GM18909 (cell line): ENCODE data around the gene EML6.

ENCODE experiments used
- ATAC-seq: cut with Tn5 transposase; IDR thresholded peaks from one replicate; pipeline ENCODE4 v1.9.1; 2021; ENCODE audit warnings: mild to moderate bottlenecking; ENCODE audit not compliant: unreplicated experiment, poor library complexity

EML6 gene

DNA sequence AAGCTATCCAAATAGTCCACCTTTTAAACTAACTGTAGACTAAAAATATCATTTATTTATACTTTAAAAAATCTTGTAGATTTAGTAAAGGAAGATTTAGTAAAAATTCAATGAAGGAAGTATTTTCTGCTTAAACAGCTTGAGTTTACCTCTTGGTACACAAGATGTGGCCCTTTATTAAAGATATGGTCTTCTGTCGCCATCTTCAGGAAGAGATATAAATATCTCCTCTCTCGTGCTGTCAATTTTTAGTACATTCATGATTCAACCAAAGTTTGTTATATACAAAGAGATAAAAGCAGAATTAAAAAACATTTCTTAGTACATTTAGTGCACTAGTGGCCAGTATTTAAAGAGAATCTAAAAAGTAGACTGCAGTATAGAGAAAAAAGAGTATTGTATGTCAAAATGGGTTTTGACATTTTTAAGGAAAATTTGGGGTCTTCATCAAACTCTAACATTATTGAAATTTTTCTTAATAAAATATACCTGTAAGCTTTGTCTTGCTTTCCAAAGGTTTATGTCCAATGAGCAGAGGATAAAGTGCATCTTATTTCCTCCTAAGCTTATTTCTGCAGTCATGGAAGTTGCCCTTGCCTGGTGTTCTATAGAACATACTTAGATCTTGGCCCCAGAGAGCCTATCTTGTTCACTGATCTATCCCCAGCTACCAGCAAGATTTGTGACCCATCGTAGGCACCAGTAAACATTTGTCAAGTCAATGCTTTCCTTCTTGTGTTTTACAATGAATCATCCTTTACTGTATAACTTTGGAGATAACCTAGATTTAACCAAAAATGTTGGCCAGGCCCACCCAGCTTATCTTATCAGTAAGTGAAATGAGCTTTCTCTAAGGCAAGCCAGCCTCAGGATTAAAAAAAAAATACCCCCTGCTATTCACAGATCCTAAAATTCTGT is 18.5 kb upstream of the EML6 start:
- ATAC-seq: peak; percentile 77

DNA sequence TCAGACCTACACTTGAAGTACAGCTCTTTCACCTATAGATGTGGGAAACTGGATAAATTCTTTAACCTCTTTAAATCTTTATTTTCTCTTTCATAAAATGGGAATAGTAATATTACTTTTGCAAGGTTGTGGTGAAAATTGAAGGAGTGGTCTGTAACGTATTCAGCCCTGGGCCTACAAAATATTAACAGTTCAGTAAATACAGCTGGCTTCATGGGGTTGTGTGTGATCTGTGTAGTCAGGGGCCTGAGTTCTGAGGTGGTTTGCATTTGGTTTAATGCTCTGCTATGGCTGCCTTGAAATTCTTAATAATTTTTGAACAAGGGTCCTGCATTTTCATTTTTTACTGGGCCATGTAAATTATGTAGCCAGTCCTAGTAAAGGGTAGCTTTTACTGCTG is 16.8 kb upstream of the EML6 start:
- no peak for ATAC-seq

DNA sequence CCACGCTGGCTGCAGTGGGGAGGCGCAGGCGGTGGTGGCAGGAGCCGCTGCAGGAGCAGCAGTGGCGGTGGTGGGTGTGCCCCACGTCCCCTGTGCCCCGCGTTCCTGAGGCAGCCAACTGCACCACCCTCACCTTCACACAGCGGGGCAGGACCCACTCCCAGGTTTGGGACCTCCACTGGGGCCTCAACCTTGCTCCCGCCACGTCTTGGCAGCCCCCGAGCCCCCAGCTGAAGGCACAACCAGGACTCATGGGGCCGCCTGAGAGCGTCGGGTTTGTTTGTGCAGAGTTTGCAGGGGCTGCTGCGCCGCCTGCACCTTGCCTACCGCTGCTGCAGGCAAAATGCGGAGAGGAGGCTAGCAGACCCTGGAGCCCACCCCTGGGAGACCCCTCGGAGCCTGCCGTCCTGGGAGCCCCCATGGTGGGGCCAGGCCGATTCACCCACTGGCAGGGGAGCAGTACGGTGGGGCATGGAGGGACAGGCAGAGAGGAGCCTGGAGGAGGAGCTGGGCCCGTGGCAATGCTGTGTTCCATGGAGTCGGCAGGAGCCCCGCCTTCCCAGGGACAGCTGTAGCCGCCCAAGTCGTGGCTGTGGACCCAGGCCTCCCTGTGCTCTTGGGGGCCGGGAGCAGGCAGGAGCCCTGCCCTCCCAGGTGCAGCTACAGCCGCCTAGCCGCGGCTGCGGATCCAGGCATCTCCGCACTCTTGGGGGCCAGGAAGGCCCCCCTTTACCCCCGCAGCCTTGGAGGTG is 14.7 kb upstream of the EML6 start:
- ATAC-seq: no peak

DNA sequence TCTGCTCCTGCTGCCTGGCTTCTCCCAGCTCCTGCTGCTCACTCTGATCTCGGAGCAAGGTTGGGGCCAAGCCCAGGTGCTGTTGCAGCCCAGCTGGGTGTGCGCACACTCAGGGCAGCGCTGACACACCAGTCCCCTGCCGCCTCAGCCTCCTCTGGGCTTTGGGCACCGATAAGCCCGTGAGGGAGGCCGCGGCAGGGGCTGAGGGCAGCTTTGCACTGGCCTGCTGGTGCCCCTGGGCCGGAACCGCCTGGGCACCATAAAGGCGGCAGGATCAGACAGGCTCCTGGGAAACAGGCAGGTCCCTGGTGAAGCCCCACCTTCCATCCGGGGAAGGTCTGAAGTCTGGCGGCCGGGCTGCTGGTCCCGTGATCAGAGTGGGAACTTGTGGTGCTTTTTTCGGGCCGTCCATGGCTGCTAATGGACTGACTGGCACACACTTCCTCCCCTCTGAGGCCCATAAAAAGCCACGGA is 14.1 kb upstream of the EML6 start:
- no peak for ATAC-seq

DNA sequence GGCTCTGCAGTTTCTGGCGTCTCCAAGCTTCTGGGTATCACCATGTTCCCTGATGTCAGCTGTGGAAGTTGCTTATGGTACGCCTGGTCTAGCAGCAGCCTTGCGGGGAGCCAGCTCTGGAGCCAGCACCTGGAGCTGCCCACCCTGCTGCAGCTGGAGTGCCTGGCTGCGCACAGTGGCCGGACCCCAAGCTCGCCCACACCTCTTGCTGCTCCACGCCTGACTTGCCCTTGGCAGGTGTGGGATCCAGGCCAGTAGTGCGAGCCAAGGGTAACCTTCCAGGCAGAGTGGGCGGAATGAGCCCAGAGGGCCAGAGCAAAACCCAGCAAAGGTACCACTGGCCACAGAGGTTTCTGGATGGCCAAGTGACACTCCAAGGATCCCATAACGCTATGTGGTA is 13.2 kb upstream of the EML6 start:
- ATAC-seq: no peak

DNA sequence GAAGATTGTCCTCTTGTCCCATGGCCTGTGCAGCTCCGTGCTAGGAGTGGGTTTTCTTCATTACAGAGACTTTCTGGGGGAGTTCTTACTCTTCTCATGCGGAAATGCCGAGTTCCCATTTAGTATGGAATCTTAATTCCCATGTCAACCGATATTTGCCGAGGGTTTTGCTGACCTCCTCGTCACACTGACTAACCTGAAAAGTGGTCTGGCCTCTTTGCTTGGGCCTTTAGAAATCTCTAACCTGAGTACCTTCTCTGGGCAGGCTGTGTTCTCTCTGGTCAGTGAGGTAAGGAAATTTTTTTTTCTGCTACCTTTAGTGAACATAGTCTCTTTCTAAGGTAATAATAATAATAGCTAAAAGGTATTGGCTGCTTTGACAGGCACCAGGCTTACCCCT is 10.9 kb upstream of the EML6 start:
- no peak for ATAC-seq

DNA sequence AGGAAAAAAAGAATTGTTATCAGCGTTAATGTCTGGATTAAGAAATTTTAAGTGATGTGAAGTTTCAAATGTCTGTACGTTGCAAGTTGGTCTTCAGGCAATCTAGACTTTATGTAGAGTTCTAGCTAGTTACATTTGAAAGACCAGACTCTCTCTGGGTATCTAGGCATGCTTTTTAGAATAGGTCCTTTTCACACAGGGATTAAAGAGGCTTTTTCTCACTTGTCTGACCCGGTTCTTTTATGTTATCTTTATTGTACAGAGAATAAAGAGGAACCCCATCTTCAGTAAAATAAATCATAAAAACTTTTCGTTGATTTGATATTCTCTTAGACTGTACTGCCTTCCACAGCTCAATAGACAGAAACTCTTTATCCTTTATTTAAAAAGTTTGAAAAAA is 8.5 kb upstream of the EML6 start:
- ATAC-seq: no peak

DNA sequence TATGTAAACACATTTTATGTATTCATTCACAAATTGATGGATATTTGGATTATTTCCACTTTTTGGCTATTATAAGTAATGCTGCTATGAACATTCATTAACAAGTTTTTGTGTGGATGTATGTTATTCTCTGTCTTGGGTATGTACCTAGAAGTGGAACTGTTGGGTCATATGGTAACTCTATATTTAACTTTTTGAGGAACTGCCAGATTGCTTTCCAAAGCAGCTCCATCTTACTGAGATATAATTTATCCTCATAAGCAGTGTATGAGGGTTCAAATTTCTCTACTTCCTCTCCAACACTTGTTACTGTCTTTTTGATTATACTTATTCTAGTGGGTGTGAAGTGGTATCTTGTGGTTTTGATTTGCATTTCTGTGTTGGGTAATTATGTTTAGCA is 7.1 kb upstream of the EML6 start:
- ATAC-seq: no peak

DNA sequence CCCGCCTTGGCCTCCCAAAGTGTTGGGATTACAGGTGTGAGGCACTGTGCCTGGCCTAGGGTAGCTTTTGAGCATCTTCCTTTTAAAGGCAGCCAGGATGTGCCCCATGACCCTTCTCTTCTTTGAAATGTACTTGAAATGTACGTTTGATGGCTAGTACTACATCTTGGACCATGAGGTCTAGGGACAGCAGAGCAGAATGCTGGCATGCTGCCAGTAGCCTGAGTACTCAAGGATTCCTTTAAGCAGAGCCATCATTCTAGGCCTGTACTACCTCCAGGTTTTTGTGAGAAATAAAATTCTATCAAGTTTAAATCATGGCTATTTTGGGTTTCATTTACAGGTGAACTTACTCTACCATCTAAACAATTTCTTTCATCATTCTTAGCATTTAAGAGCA is 2.9 kb upstream of the EML6 start:
- no peak for ATAC-seq

DNA sequence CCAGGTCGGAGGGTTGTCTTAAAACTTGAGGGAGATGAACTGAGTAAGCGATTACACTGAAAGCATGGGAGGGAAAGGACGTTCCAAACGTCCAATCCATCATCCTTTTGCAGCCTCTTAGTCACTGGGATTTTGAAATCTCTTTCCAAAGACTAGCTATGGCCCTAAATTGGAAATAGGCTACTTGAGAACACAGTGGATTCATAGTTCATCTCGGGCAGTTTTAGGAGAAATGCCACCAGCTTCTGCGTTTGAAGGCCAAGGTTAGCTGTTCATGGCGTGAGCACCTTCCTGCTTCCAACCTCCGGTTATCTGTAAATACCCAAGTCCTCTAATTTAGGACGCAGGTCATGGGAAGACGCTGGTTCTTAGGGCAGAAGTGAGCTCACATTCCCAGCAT is 821 bp upstream of the EML6 start:
- no peak for ATAC-seq

DNA sequence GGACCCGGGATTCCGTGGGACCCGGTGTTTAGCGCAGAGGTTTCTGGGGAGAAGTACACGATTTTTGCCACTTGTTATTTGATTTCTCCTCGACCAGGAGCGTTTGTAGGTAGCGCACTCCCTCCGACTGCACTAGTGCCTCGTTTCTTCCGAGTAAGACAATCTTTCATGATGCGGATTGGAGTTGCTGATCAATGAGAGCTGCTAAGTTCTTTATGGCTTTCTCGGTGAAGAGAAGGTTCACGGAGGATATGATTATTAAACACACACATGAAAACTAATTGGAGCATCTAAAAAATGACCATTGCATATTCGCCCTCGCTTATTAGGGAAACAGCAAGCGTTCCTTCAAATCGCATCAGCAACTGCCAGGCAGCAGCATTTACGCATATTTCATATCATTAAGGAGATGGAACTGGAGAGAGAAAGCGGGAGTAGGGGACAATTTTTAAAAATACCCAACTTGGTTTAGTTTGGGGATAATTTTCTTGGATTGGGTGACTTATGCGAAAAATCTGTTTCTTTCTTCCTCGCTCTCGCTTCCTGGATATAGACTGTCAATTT is 616 bp downstream of the EML6 start:
- no peak for ATAC-seq

DNA sequence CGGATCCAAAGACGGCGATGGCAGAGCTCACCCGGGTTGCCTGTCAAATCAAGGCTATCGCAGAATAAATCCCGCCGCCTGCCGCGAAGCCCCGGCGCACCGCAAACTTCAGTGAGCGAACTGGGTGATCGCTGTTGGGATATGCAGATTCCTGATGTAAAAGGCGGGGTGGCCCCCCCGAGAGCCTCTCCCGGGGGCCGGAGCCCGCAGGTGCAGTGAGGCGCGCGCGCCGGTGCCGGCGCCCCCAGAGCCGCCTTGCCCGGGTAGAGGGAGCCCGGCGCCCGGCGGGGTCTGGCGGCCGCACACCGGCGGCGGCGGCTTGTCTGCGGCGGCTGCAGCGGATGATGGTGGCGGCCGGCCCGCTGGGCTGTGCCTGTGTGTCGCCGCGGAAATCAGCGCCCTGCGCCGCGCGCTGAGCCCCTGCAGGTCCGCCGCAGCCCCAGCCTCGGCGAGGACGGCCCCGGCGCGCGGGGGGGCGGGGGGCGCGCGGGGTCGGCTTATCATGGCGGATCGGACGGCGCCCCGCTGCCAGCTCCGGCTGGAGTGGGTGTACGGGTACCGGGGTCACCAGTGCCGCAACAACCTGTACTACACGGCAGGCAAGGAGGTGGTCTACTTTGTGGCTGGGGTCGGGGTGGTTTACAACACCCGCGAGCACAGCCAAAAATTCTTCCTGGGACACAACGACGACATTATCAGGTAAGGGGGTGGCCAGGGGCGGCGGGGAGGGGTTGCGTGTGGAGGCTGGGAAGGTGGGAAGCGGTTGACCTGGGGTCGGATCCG is 1.3 kb downstream of the EML6 start:
- no peak for ATAC-seq

DNA sequence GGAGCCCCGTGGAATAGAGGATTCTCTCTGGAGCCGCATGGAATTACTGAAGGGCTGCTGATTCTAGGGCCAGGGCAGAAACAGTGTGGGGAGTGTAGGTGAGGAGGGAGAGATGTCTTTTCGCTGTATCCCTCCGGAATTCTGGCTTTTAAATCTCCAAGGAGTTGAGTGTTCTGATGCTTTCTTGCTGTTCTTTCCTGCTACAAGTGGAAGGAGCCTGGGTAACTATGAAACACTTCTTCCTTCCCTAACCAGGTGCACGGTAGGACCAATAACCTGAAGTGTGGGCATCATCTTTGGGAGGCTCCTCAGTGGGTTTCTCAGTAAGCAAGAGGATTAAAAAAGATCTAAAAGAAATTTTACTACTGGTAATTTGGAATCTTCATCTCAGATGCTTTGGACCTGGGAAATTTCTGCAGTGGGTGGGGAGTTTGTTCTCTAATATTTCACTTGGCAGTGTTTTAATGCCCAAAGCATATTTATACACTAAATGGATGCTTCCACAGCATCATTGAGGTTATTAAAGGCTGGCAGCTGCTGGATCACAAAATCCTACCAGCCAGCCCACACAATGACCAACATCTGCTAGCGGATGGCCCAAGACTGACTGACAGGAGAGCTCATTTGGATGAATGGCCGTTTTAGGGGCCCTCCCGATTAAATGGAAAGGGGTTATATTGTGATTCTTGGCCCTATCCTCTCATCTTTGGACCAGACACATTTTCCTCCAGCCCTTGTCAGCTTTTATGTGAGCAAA is 2.1 kb downstream of the EML6 start:
- ATAC-seq: no peak

DNA sequence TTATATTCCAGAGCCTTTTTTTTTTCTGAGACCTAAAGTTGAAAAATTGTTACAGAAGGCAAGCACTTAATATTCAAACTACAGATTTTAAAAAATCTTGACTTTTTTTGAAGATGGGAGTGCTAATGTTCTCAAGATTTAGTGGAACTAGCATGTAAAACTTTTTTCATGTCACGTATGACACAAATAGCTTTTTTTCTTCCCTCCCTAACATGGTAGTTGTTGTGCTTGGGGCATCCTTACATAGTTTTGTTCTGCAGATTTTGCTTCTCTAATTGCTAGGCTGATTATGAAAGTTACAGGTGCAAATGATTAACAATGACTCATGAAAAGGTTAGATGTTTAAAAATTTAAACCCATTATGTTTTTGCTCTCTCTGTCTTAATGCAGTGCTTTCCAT is 3.0 kb downstream of the EML6 start:
- no peak for ATAC-seq

DNA sequence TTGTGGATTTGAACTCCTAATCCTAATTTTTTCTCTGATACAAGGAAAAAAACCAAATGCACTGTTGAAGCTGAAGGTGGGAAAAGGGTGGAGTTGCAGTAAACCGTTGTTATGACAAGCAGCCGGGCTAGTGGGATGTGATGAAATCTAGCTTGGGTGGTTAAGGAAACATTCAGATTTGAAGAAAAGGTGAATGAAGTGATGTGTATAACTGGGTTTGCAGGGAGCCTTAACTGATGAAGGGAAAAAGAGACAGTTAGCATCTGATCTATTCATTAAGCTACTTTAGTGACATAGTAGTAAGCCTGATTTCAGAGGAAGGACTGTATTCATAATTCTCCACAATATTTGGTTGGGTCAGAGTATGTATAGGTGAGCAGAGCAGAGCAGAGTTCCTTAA is 3.5 kb downstream of the EML6 start:
- no peak for ATAC-seq

DNA sequence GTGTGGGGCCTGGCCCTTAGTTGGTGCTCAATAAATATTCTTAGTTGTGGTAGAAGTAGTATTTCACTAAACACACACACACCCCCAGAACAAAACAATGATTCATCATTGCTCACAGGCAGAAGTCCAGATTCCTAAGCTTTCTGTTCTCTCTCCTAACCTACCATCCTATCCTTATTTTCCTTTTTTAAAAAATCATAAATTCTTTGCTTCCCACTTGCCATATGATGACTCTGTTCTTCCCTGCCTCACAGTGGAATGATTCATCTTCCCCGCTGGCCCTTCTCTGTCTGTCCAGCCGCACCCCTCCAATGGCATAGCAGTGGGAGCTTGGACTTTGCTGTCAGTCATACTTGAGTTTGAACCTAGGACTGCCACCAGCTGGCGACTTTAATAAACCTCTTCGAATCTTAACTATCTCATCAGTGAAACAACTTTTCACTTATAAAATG is 5.2 kb downstream of the EML6 start:
- ATAC-seq: no peak

DNA sequence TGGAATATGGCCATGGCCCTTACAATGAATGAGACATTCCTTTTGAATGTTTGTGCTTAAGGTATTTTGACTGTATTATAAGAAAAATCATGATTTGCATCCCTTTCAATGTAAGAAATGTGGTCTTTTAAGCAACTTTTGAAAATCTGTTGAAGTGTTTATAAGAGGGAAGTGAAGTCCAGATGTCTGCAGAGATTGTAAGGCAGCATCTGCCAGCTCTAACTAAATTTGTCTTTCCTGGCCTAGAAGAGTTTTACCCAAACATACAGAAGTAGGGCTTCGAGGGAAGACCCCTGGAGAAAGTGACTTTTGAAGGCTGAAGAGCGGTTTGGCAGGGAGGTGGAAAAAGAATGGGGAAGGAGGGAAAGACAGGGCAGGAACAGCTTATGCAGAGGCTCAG is 12.2 kb downstream of the EML6 start:
- ATAC-seq: no peak

DNA sequence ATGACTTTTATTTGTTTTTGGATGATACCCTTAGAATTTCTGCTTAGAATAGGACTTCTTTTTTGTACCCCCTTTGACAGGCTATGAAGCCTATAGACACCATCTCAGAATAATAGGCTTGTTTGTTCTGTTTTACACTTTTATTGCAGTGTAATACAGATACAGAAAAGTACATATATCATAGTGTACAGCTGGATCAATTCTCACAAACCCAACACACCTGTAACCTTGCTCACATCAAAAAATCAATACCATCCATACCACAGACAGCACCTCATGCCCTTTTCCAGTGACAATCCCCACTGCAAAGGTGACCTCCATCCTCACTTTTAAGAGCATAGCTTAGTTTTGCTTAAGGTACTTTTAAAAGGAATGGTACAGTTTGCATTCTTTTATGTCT is 14.8 kb downstream of the EML6 start:
- ATAC-seq: no peak

DNA sequence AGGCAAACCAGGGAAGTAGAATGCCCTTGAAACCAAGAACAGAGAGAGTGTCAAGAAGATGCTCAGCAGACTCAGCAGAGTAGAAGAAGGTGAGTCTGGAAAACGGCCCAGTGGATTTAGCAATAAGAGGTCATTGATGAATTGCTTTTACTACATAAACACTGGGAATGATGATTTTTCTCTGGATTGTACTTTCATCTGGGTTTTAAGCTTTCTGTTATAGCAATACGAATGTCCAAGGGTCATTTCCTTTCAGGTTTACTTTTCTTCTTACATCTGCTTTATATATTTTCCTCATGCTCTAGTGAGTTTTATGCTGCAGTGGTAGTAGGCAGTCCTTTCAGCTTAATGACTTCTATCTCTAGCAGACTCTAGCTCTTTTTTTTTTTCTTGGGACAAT is 16.9 kb downstream of the EML6 start:
- ATAC-seq: no peak

DNA sequence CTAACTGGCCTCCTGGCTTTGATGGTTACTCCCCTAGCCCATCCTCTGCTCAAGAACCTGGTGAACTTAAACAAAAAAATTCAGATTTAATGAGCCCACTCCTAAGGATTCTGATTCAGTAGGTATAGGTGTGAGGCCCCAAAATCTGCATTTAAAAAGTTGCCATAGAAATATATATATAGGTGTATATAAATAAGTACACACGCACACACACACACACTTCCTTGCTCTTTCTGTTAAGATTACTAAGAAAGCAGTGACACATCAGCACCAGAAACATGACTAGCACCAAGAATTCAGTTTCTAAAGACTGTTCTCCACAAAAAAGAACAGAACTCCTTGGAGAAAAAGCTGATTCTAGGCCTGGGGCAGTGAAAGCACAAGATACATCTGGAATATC is 17.8 kb downstream of the EML6 start:
- no peak for ATAC-seq
